Neural cell (in vitro differentiated cells): ENCODE measurements around the gene MBD5. TPM values are rescaled to one million over a fixed set of nuclear protein-coding genes. Genes with fewer than 3 reads are reported as not detected.

Experiments
- H2AFZ ChIP-seq: fragments of 200-600, 300-800 bp; sonication (generic), shearing (Covaris generic); 2 replicates; pipeline ENCODE4 v1.6.0; 2014; ENCODE audit warnings: low read depth, mild to moderate bottlenecking, antibody characterized with exemption, low read length, moderate library complexity
- H3F3A ChIP-seq: fragments of 200-600 bp; shearing (Covaris generic); 2 replicates; pipeline ENCODE4 v1.6.1; 2016; ENCODE audit warnings: mild to moderate bottlenecking, moderate library complexity, mixed read lengths, antibody characterized with exemption, low read length; ENCODE audit not compliant: insufficient read depth, poor library complexity, severe bottlenecking
- H3K27ac ChIP-seq: fragments of 200-600, 300-800 bp; sonication (generic), shearing (Covaris generic); 2 replicates; pipeline ENCODE4 v1.5.1; 2014; ENCODE audit warnings: mild to moderate bottlenecking, low read length, moderate library complexity
- H3K27me3 ChIP-seq: fragments of 300-800, 200-600 bp; sonication (generic), shearing (Covaris generic); 2 replicates; pipeline ENCODE4 v1.6.0; 2014; ENCODE audit warnings: mild to moderate bottlenecking, low read depth, low read length, moderate library complexity; ENCODE audit not compliant: insufficient read depth
- H3K36me3 ChIP-seq: fragments of 300-800, 200-600 bp; sonication (generic), shearing (Covaris generic); 2 replicates; pipeline ENCODE4 v1.5.1; 2014; ENCODE audit warnings: mild to moderate bottlenecking, antibody characterized with exemption, low read length, moderate library complexity; ENCODE audit not compliant: insufficient read depth
- H3K4me2 ChIP-seq: fragments of 300-800, 200-600 bp; sonication (generic), shearing (Covaris generic); 2 replicates; pipeline ENCODE4 v1.6.0; 2014; ENCODE audit warnings: mild to moderate bottlenecking, low read length
- H3K4me3 ChIP-seq: fragments of 300-800, 200-600 bp; sonication (generic), shearing (Covaris generic); 2 replicates; pipeline ENCODE4 v1.5.1; 2014; ENCODE audit warnings: mild to moderate bottlenecking, low read length, moderate library complexity
- H3K79me2 ChIP-seq: fragments of 200-600 bp; shearing (Covaris generic); replicated peaks from 2 replicates; pipeline ENCODE4 v1.6.0; 2014; ENCODE audit warnings: mild to moderate bottlenecking, low read length, moderate library complexity; ENCODE audit not compliant: insufficient read depth
- H3K9ac ChIP-seq: fragments of 300-800, 200-600 bp; sonication (generic), shearing (Covaris generic); 2 replicates; pipeline ENCODE4 v1.6.1; 2016; ENCODE audit warnings: mild to moderate bottlenecking, low read length, mixed read lengths
- H3K9me2 ChIP-seq: fragments of 200-600 bp; shearing (Covaris generic); 2 replicates; pipeline ENCODE4 v1.6.1; 2016; ENCODE audit warnings: mild to moderate bottlenecking, low read length, mixed read lengths; ENCODE audit not compliant: insufficient read depth
- H3K9me3 ChIP-seq: fragments of 200-600, 300-800 bp; sonication (generic), shearing (Covaris generic); 2 replicates; pipeline ENCODE4 v1.6.1; 2016; ENCODE audit warnings: mild to moderate bottlenecking, mixed run types, low read length, moderate library complexity, mixed read lengths
- H4K20me1 ChIP-seq: fragments of 200-600 bp; shearing (Covaris generic); 2 replicates; pipeline ENCODE4 v1.6.1; 2016; ENCODE audit warnings: mild to moderate bottlenecking, mixed run types; ENCODE audit not compliant: insufficient read depth
- EP300 ChIP-seq: fragments of 450-650 bp; conservative IDR thresholded peaks from 2 replicates; pipeline ENCODE4 v1.6.1; 2014; ENCODE audit warnings: antibody characterized with exemption, mild to moderate bottlenecking, moderate library complexity; ENCODE audit not compliant: poor library complexity, severe bottlenecking
- EZH2 ChIP-seq: fragments of 200-600, 300-800 bp; shearing (Covaris generic), sonication (generic); IDR thresholded peaks from 2 replicates; pipeline ENCODE4 v1.6.1; 2014; ENCODE audit warnings: antibody characterized with exemption, low read length, borderline replicate concordance, mild to moderate bottlenecking; ENCODE audit not compliant: insufficient read depth, poor library complexity, severe bottlenecking
- MXI1 ChIP-seq: fragments of 450-650 bp; conservative IDR thresholded peaks from 2 replicates; pipeline ENCODE4 v1.6.1; 2014; ENCODE audit warnings: antibody characterized with exemption, mild to moderate bottlenecking; ENCODE audit not compliant: poor library complexity, severe bottlenecking
- POLR2AphosphoS5 ChIP-seq: IDR thresholded peaks from 2 replicates; pipeline ENCODE4 v1.6.1; 2012
- RAD21 ChIP-seq: fragments of 450-650 bp; conservative IDR thresholded peaks from 2 replicates; pipeline ENCODE4 v1.6.1; 2014; ENCODE audit warnings: antibody characterized with exemption, mild to moderate bottlenecking, moderate library complexity
- REST ChIP-seq: IDR thresholded peaks from 2 replicates; pipeline ENCODE4 v1.6.1; 2012; ENCODE audit warnings: borderline replicate concordance
- SMC3 ChIP-seq: fragments of 450-650 bp; conservative IDR thresholded peaks from 2 replicates; pipeline ENCODE4 v1.6.1; 2014; ENCODE audit warnings: antibody characterized with exemption, mild to moderate bottlenecking, moderate library complexity; ENCODE audit not compliant: poor library complexity
- TAF1 ChIP-seq: IDR thresholded peaks from 2 replicates; pipeline ENCODE4 v1.6.1; 2012; ENCODE audit warnings: low read depth
- polyA plus RNA-seq: library from polyadenylated mRNA; depleted of rRNA; stranded (reverse); fragments of >200 nt; gene quantifications from 2 replicates; pipeline ENCODE4 v1.2.3, GENCODE V29; 2014
- TF ChIP-seq, protein P1 (sequence below): fragments of 450-650 bp; IDR thresholded peaks from 2 replicates; pipeline ENCODE4 v1.5.1; 2014; ENCODE audit warnings: antibody characterized with exemption, mild to moderate bottlenecking, moderate library complexity; ENCODE audit not compliant: poor library complexity, severe bottlenecking

MBD5 gene
- polyA plus RNA-seq, 1 donor from 2014 or later, result 9.7 TPM

- Histone ChIP-seq H3K4me2 (no peak overlapping the region), H3K79me2 (no peaks in the 10 kb centered on the region), H4K20me1 (no peaks in the 10 kb centered on the region), H3K9me3 (no peaks in the 10 kb centered on the region), H3K36me3 (no peaks in the 10 kb centered on the region), H3K9ac (no peak overlapping the region), H2AFZ (no peak overlapping the region), H3K27ac (no peak overlapping the region), H3F3A (no peaks in the 10 kb centered on the region), H3K4me3 (no peak overlapping the region), H3K27me3 (no peaks in the 10 kb centered on the region), H3K9me2 (no peaks in the 10 kb centered on the region)
- TF ChIP-seq SMC3 (no peak), RAD21 (no peak), MXI1 (no peak), EP300 (no peak), EZH2 (no peak), REST (no peak), TAF1 (no peak), POLR2AphosphoS5 (no peak)
- TF ChIP-seq, protein P1, sequence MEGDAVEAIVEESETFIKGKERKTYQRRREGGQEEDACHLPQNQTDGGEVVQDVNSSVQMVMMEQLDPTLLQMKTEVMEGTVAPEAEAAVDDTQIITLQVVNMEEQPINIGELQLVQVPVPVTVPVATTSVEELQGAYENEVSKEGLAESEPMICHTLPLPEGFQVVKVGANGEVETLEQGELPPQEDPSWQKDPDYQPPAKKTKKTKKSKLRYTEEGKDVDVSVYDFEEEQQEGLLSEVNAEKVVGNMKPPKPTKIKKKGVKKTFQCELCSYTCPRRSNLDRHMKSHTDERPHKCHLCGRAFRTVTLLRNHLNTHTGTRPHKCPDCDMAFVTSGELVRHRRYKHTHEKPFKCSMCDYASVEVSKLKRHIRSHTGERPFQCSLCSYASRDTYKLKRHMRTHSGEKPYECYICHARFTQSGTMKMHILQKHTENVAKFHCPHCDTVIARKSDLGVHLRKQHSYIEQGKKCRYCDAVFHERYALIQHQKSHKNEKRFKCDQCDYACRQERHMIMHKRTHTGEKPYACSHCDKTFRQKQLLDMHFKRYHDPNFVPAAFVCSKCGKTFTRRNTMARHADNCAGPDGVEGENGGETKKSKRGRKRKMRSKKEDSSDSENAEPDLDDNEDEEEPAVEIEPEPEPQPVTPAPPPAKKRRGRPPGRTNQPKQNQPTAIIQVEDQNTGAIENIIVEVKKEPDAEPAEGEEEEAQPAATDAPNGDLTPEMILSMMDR, result no peak
Observed at GRCh38 chr2:148527488-148528340, 506.8 kb downstream of the MBD5 start.

GRCh38 chr2:148528356-148529064 is 507.6 kb downstream of the MBD5 start:
- Histone ChIP-seq H3K9ac (no peak overlapping the region), H3K27ac (no peak overlapping the region), H3K79me2 (no peaks in the 10 kb centered on the region), H3K9me2 (no peaks in the 10 kb centered on the region), H3K9me3 (no peaks in the 10 kb centered on the region), H4K20me1 (no peaks in the 10 kb centered on the region), H3K36me3 (no peaks in the 10 kb centered on the region), H3K4me3 (no peak overlapping the region), H2AFZ (no peak overlapping the region), H3F3A (no peaks in the 10 kb centered on the region), H3K4me2 (no peak overlapping the region), H3K27me3 (no peaks in the 10 kb centered on the region)
- TF ChIP-seq TAF1 (no peak), REST (no peak), RAD21 (no peak), EP300 (no peak), POLR2AphosphoS5 (no peak), EZH2 (no peak), SMC3 (no peak), MXI1 (no peak)
- TF ChIP-seq, protein P1, result no peak
